GM19328 (cell line): ENCODE measurements around the gene CREB3L4.
A peak's percentile ranks its signal among the peaks of the same experiment; 100 is the strongest.

Experiments used
- ATAC-seq: cut with Tn5 transposase; IDR thresholded peaks from one replicate; pipeline ENCODE4 v1.9.1; 2021; ENCODE audit warnings: mild to moderate bottlenecking, moderate library complexity; ENCODE audit not compliant: unreplicated experiment

CREB3L4 gene

DNA sequence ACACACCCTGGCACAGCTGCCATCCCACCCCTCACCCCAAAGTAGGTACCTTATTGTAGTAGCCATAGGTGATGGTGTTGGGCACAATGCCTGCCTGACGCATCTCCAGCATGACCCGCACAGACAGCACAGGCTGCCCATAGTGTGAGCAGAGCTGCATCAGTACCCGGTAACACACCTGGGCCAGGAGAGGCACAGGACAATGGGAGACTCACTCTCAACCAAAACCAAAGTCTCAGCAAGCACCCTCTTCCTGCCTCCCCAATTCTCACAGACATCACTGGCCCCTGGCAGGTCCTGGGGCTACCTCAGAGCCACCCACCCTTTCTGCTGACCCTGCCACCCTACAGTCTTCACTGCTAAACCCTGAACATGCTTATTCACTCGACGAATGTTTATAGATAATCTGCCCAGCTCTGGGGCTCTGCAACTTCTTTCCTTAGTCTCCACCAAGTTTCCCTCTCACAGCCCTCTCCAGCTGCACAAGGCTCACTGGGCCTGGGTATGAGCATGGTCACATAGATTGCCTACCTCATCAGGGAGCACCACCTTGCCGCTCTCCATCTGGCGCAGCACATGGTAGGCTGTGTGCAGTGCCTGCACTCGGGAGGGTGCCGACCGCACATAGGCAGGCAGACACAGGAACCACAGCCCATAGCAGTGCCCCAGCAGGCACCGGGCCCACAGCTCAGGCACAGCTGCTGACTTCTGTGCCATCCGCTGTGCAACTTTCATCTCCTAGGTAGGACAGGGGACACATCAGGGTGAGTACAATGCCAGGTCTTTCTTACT, 31.5 kb upstream of the CREB3L4 start:
- ATAC-seq: no peak

- ATAC-seq: no peak
Measured at GRCh38 chr1:153937331-153937730, 30.4 kb upstream of the CREB3L4 start.

GRCh38 chr1:153938996-153939395, 28.7 kb upstream of the CREB3L4 start:
- ATAC-seq: no peak

GRCh38 chr1:153939476-153939875, 28.2 kb upstream of the CREB3L4 start:
- ATAC-seq: no peak

GRCh38 chr1:153940756-153941155, 26.9 kb upstream of the CREB3L4 start:
- no peak for ATAC-seq

- ATAC-seq: no peak
Measured at GRCh38 chr1:153941826-153942725, 25.6 kb upstream of the CREB3L4 start.

- ATAC-seq: no peak
Measured at GRCh38 chr1:153942766-153943549, 24.7 kb upstream of the CREB3L4 start.

GRCh38 chr1:153944005-153944826, 23.5 kb upstream of the CREB3L4 start:
- no peak for ATAC-seq

DNA sequence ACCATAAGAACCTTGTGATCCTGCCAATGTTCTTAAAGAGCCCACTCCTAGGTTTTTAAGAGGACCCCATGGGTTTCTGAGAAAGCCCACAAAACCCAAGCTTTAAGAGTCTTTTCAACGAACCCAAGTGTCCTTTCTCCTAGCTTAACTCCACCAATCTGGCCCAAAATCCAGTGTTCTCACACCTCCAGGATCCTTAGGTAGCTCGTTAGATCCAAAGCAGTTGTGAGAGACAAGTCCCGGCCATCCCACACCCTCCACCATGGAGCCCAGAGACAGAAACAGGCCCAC, 22.9 kb upstream of the CREB3L4 start:
- ATAC-seq: no peak

GRCh38 chr1:153945131-153945794, 22.4 kb upstream of the CREB3L4 start:
- no peak for ATAC-seq

GRCh38 chr1:153945795-153946621, 21.7 kb upstream of the CREB3L4 start:
- peak; percentile 68 for ATAC-seq

DNA sequence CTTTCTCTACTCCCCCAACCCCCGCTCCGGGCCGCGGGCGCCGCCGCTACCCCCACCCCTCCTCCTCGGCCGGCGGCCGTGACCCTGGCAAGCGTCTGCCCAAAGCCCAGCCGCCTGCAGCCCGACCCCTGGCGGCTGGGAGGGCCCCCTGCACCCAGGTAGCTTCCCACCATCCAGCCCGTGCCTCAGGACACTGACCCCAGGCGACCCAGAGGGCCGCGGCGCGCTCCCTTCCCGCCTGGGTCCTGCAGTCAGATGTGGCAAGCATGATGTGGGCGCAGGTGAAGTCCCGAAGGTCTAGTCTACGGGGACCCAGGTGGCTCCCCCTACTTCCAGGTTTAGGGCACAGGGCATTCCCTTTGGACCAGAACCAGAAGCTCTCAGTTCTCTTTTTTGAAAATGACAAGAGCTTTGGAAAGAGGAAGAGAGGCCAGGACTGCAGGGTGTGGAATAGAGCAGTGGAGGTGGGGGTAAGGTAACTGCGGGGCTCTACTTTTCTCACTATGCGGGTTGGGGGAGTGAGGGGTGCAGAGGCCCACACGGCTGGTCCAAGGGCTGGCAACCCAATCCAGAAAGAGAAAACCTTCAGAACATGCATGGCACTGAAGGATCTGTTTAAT, 21.0 kb upstream of the CREB3L4 start, which contains the start of gene DENND4B:
DENND4B (minus strand) TSS at position 97 of the 620 bp plus-strand sequence. CDS start 2,344 bp downstream, outside the sequence.
- ATAC-seq: peak; percentile 54

DNA sequence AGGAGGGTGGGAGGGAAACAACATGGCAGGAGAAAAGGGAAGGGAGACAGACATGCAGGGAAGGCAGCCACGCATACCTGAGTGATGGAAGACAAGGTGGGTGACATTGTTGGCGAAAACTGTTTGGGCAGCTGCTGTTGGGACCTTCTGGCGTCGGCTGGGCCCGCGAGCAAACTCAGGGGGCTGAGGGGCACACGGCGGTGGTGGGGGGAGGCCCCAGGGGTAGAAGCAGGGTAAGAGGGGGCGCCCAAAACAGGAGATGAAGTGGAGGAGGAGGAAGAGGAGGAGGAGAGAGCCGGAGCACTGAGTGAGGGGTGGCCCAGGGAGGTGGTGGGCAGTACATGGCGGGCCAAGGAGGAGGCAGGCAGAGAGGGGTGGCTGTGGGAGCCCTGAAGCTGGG, 16.5 kb upstream of the CREB3L4 start:
- no peak for ATAC-seq

DNA sequence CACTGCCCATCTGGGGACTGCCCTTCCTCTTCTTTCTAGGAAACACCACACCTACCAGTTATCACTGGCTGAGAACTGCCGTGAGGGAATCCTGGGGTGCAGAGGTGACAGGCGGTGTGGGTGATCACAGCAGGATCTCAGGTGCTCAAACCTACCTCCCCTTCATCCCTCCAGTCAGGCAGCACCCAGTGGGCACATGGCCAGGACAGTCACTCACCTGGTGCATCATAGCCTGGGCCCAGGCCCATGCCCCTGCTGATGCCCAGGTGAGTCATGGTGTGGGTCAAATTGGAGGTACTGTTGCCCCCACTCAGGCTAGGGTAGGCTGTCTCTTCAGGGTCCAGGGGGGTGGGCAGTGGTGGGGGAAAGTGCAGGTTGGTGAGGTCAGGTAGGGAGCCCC, 15.9 kb upstream of the CREB3L4 start:
- ATAC-seq: no peak

DNA sequence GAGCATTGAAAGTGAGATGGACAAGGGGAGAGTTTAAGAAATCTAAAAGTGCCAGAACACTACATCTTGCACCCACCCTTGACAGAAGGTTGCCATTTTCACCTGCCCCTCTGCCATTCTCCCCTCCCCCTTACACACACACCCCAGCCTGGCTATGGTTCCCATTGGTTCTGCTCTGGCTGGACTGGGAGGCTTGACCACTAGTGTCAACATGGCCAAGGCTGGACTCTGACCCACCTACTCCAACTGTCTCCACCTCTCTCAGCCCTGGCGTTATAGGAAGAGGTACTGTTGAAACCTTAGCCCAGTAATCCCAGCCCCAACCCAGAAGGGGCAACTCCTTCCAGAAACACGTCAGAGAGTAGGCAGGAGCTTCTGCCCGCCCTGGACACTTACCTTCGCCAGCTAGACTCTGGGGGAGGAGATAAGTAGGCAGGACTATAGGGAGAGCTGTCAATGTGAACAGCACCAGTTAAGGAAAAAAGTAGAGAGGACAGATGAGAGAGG, 13.8 kb upstream of the CREB3L4 start:
- ATAC-seq: no peak

GRCh38 chr1:153954826-153955225, 12.9 kb upstream of the CREB3L4 start:
- ATAC-seq: no peak

DNA sequence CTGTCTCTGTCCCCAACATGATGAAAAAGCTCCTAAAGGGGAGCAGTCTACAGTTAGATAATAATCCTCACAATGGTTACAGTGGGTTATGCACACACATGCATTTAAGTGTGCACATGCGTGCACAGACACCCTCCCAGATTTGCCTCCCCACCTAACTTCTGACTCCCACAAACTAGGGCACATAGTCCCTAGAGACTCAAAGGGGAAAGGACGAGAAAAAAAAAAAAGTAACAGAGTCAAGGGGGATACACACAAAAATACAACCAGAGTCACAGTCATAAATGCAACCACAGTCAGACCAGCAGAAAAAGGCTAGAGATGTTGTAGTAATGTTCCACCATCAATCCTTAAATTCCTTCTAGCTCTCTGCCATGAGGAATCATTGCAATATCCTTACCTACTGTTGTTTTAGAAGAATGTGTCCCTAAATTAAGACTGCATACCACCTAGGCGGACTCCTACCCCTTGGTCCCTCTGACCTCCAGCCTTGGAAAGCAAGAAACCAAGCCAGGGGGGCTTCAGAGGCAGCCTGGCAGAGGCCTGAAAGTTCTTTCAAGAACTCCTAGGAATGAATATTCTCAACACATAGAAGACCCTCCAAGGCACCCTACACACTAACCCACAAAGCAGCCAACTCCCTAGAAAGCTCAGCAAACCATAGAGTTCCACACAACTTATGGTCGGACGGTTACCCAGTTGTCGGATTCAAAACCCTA, 10.5 kb upstream of the CREB3L4 start:
- ATAC-seq: no peak

GRCh38 chr1:153957744-153958110, 10.0 kb upstream of the CREB3L4 start:
- ATAC-seq: peak; percentile 9
